MM.1S (cell line): ENCODE results near the gene CARD10.

Experiments used
- EZH2 ChIP-seq: fragments of 300-600 bp; sonication (generic); optimal IDR thresholded peaks from 2 replicates; pipeline ENCODE3; 2017; ENCODE audit warnings: low read depth, mild to moderate bottlenecking, antibody characterized with exemption, low read length, mixed read lengths
- EZH2phosphoT487 ChIP-seq: fragments of 300-600 bp; sonication (generic); IDR thresholded peaks from 2 replicates; pipeline ENCODE4 v1.6.1; 2018; ENCODE audit warnings: antibody characterized with exemption, low read length
- TF ChIP-seq, protein P1 (sequence below): fragments of 300-600 bp; sonication (generic); IDR thresholded peaks from 2 replicates; pipeline ENCODE4 v1.5.1; 2016; ENCODE audit warnings: antibody characterized with exemption, low read length, mixed read lengths

DNA sequence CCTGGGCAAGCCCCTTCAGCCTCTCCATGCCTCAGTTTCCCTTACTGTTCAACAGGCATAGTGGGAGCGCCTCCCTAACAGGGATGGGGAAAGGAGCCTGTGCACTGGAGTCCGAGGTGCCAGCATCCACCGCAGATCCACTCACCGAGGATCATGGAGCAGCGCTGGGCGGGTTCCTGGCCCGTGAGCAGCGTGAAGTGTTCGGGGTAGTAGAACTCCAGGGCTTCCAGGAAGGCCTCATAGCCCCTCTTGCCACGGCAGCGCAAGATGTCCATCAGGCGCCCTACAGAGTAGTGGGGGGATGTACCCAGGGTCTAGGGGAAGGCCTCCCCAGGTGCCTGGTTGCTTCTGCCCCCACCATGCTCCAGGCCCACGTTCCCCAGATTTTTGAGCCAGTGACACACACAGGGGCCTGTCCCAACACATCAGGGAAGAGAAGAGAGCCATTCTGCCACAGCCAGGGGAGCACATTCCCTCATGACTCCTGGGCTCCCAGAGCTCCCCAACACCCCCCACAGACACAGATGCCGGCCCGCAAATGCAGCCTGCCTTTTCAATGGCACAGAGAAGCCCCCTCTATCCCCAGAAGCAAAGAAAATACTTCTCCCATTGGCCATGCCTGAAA, 1.3 kb downstream of the CARD10 start:
- TF ChIP-seq, protein P1, sequence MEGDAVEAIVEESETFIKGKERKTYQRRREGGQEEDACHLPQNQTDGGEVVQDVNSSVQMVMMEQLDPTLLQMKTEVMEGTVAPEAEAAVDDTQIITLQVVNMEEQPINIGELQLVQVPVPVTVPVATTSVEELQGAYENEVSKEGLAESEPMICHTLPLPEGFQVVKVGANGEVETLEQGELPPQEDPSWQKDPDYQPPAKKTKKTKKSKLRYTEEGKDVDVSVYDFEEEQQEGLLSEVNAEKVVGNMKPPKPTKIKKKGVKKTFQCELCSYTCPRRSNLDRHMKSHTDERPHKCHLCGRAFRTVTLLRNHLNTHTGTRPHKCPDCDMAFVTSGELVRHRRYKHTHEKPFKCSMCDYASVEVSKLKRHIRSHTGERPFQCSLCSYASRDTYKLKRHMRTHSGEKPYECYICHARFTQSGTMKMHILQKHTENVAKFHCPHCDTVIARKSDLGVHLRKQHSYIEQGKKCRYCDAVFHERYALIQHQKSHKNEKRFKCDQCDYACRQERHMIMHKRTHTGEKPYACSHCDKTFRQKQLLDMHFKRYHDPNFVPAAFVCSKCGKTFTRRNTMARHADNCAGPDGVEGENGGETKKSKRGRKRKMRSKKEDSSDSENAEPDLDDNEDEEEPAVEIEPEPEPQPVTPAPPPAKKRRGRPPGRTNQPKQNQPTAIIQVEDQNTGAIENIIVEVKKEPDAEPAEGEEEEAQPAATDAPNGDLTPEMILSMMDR = no peak
- TF ChIP-seq EZH2 (no peak), EZH2phosphoT487 (no peak)
